Activated CD8-positive, alpha-beta memory T cell treated with anti-CD3 and anti-CD28 coated beads, Interleukin-2, amount 50 U/mL, for 24 hours (primary cell): ENCODE measurements around the gene ARID3A.

ENCODE experiments used
- DNase-seq: peaks from one replicate; pipeline ENCODE4 v3.0.0-alpha.2; 2020; ENCODE audit errors: extremely low read depth

ARID3A gene

DNA sequence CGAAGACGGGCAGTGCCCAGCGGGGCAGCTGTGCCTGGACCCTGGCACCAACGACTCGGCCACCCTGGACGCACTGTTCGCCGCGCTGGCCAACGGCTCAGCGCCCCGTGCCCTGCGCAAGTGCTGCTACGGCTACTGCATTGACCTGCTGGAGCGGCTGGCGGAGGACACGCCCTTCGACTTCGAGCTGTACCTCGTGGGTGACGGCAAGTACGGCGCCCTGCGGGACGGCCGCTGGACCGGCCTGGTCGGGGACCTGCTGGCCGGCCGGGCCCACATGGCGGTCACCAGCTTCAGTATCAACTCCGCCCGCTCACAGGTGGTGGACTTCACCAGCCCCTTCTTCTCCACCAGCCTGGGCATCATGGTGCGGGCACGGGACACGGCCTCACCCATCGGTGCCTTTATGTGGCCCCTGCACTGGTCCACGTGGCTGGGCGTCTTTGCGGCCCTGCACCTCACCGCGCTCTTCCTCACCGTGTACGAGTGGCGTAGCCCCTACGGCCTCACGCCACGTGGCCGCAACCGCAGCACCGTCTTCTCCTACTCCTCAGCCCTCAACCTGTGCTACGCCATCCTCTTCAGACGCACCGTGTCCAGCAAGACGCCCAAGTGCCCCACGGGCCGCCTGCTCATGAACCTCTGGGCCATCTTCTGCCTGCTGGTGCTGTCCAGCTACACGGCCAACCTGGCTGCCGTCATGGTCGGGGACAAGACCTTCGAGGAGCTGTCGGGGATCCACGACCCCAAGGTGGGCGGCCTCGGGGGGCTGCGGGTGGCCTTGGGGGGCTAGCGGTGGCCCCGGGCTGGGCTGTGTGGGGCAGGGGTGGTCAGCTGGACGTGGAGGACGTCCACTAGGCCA is 79.2 kb downstream of the ARID3A start:
- DNase-seq = no peak

DNA sequence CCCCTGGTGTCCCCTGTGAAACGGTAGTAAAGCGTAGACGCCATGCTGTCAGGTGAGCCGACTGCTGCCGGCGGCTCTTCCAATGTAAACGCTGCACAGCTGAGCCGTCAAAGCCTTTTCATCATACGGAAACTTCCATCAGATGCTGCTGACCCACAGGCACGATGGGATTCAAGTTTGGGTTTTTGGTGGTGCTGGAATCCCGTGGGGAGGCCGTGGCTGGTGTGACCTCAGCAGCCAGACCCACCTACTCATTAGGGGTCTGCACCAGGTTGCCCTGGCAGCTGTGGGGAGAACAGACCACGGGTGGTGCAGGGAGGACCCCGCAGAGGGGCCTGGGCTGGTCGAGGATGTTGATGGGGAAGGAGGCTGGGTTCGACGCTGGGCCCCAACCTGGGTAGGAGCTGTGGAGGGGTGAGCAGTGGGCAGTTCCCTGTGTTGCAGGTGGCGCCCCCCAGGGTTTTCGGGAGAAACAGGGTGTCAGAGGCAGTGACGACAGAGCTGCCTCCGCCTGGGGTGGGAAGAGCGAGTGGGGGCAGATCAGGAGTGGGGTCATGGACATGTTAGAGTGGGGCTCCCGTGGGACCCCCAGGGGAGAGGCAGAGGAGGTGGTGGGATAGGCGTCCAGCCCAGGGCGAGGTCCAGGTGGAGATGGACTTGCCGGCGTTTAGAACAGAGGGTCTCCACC is 81.0 kb downstream of the ARID3A start:
- DNase-seq = no peak

DNA sequence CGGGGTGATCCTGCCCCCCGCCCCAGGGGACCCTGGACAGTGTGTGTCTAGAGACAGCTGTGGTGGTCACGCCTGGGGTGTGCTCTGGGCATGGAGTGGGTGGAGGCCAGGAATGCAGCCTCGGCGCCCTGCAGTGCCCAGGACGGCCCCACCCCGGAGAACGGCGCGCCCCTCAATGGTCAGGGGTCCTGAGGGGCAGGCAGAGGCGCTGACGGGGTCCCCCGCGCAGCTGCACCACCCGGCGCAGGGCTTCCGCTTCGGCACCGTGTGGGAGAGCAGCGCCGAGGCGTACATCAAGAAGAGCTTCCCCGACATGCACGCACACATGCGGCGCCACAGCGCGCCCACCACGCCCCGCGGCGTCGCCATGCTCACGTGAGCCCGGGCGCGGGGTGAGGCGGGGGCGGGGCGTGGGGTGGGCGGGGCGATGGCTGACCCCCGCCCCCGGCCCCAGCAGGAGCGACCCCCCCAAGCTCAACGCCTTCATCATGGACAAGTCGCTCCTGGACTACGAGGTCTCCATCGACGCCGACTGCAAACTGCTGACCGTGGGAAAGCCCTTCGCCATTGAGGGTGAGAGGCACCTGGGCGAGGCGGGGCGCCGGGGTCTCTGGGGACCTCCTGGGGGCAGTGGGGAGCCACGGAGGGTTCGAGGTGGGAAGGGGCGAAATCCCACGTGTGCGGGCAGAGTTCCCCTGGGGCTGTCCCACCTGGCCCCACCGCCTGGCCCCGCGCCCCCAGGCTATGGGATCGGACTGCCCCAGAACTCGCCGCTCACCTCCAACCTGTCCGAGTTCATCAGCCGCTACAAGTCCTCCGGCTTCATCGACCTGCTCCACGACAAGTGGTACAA is 81.8 kb downstream of the ARID3A start:
- no peak for DNase-seq

DNA sequence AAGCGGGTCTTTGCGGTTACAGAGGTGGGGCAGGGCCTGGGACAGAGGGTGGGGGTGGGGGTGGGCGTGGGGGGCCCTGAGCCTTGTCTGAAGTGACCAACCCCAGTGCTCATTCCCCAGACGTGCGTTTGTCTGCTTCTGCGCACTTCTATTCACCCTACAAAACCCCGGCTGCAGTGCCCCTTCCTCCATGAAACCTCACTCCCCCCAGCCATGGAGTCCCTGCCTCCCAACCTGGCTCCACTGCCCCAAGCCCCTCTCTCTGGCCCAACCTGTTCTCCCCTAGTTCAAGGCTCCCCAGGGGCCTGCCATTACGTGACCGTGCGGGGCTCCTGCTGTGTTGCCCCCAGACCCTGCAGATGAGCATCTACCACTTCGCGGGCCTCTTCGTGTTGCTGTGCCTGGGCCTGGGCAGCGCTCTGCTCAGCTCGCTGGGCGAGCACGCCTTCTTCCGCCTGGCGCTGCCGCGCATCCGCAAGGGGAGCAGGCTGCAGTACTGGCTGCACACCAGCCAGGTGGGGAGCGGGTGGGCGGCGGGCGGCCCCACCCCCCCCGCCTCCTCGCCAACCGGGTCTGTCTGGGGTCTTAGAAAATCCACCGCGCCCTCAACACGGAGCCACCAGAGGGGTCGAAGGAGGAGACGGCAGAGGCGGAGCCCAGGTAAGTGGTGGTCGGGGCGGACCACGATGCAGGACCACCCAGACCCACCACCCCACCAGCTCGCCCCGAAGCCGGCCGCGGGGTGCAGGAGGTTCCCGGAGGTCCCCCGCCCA is 82.6 kb downstream of the ARID3A start:
- DNase-seq = no peak

DNA sequence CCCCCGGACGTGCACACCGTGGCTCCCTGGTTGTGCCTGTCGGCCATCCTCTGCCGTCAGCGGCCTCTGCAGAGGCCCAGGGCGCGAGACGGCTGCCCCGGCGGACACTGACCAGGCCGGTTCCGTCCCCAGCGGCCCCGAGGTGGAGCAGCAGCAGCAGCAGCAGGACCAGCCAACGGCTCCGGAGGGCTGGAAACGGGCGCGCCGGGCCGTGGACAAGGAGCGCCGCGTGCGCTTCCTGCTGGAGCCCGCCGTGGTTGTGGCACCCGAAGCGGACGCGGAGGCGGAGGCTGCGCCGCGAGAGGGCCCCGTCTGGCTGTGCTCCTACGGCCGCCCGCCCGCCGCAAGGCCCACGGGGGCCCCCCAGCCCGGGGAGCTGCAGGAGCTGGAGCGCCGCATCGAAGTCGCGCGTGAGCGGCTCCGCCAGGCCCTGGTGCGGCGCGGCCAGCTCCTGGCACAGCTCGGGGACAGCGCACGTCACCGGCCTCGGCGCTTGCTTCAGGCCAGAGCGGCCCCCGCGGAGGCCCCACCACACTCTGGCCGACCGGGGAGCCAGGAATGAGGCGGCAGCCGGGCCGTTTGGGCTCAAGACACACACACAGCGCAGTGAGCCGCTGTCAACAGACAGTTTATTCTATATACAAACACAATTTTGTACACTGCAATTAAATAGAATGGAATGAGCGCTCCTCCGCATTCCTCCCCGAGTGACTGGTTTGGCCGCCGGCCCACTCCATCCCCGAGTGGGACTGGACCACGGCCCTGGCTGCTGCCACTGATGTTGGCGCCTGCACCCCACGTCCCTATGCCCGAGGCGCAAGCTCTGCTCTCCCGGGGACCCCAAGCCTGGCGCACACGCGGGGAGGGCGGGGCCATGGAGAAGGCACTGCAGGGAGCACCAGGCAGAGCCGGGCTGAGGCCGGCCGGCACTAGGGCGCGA is 83.5 kb downstream of the ARID3A start:
- no peak for DNase-seq

DNA sequence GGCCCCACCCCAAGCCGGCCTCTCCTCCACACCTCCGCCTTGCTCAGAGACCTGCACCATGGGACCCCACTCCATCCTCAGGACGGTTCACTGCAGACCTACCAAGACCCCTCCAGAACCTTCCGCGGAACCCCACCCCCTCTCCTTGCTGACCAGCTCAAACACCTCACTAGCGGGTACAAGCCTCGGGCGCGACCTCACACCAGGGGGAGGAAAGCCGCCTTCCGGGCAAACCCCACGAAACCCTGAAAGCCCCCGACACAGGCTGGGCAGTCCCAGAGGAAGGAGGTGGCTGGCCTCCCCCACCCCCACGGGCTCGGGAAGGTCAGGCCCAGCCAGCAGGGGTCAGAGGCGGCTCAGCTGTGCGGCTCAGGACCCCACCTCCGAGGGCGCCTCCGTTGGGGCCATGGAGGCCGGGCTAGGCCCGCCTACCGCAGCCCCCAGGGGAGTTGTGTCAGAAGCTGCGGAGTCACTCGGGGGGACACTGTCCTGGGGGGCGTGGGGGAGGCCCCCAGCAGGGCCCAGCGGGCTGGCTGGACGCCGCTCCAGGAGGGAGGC is 84.2 kb downstream of the ARID3A start:
- no peak for DNase-seq

DNA sequence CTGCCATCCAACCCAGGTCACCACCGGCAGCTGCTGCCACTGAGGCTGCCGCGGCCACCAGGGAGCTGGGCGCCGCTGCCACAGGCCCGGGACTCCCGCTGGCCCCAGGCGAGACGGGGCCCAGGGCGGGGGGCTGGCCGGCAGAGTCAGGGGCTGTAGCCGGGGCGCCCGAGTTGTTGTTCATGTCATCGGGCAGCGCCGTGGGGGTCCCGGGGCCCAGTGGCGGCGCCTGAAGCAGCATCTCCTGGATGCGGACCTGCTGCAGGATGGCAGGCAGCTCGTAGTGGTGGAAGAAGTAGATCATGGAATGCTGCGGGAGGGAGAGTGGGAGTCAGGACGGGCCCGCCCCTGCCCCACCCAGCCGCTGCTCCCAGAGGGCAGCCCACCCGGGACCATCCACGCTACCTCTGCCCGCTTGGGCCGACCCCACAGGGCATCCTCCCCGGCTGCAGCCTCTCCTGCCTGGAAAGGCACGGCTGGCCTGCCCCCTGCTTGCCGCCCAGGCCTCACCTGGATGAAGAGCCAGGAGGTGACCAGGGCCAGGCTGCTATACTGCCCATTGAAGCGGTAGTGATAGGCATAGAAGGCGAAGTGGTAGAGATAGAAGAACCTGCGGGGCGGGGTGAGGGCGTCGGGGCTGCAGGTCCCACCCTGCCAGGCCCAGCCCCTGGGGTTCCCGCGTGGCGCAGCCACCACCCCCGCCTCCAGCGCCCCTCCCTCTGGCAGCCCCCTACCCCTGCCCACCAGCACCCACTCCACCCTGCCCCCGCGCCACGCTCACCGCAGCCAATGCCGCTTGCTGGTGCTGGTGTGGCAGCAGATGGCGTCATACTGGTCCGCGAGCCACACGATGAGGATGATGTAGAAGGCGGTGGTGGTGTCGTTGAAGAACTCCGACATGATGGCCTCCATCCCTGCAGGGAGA is 85.0 kb downstream of the ARID3A start:
- DNase-seq = no peak

DNA sequence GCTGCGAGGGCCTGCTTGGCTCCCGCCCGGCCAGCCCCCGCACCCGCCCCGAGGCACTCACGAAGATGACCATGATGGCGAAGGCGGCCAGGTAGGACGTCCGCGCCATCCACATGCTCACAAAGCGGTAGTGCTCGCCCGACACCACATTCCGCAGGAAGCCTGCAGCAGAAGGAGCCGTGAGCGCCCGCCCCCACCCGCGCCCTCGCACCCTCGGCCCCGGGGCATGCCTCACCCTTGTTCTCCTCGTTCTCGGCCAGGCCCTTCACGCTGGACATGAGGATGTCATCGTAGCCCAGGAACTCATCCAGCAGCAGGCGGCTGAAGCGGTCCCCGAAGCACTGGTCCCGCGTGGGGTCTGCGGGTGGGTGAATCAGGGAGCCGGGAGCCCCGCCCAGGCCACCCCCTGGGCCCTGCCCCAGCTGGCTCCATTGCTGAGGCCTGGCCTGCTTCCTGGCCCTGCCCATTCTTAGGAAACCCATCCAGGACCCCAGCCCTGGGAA is 86.0 kb downstream of the ARID3A start:
- no peak for DNase-seq

DNA sequence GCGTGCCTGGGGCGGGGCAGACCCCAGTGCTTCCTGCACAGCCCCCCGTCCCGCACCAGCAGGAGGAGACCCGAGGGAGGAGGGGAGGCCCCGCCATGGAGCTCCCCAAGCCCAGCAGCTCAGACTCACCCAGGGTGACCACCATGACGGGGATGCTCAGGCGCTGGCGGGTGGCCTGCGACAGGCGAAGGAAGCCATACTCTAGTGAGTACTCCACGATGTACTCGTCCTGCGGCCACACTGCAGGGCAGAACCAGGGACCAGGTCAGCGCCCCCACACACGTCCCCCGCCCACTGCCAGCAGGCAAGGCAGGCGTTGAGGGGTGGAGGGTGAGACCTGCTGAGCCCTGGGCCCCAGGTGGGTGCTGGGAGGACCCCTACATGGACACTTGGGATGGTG is 86.5 kb downstream of the ARID3A start:
- no peak for DNase-seq

DNA sequence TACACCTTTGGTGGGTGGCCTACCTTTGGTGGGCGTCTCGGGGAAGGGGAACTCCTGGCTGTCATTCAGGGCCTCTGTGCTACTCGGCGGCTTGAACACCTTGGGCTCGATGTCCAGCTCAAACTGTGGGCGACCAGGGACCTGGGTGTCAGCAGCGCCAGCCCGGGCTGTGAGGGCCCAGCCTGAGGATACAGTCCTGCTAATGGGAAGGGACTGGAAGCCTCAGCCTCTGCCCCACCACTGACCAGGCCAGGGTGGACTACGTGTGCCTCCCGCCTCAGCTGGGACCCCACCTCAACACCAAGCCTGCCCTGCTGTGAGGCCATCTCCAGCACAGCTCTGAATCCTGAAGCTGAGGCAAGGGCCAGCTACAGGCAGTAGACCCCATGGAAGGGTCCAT is 87.4 kb downstream of the ARID3A start:
- DNase-seq = no peak

DNA sequence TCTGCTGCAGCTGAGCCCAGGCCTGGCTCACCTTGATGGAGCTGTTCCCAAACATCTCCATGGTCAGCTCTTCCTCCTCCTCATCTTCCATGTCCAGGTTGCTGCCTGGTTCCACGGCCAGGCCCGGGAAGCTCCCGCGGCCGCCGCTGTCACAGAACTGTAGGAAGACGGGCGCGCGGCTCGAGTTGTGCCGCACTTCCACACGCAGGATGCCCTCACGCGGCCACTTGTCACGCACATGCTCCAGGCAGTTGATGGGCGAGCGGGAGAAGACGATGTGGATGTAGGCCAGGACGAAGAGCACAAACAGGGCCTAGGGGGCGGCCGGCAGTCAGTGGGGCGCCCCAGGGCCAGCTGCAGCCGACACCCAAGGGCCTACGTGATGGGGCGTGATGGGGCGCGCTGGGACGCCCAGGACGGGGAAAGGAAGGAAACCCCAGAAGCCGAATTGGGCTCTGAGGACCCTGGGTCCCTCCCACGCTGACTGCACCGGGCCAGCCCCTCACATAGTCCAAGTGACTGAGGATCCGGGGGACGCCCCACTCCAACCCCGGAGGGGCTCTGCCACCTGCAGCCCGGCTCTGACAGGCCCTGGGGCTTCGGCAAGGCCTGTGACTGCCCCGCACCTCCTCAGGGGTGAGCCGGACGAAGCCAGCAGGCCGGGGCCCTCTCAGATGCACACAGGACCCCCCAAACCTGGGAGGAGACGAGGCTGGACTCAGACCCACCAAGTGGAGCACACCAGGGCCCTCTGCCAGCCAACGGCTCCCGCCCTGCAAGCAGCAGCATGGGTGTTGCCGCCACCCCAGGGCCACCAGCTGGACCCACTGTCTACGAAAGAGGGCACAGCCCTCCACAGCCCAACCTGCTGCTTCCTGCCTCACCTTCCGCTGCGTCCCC is 88.6 kb downstream of the ARID3A start:
- no peak for DNase-seq

DNA sequence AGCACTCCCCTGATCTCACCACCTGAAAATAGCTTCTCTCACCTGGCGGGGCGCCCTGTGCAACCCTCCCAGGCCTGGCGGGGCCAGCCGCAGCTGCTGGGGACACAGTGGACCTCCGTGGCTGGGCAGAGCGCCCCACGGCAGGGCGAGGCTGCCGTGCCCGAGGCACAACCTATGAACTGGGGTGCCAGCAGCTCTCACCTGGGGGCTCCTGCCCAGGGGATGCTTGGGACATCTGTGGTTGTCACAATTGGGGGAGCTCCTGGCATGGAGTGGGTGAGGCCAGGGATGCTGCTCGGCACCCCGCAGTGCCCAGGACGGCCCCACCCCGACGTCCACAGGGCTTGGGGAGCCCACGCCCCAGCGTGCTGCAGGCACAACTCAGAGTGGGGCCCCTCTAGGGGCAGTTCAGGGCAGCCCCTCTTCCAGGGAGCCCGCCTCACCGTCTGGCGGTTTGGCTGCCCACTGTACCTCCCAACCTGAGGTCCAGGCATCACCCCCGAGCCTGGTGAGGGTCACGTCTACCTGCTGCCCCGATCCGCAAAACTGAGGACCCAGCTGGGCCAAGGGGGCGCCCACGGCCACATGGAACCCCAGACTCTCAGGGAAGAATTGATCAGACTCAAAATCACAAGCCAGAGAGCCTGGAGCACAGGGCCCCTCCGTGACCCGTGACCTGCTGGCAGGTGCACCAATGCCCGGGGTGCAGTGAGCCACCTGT is 89.4 kb downstream of the ARID3A start:
- no peak for DNase-seq

DNA sequence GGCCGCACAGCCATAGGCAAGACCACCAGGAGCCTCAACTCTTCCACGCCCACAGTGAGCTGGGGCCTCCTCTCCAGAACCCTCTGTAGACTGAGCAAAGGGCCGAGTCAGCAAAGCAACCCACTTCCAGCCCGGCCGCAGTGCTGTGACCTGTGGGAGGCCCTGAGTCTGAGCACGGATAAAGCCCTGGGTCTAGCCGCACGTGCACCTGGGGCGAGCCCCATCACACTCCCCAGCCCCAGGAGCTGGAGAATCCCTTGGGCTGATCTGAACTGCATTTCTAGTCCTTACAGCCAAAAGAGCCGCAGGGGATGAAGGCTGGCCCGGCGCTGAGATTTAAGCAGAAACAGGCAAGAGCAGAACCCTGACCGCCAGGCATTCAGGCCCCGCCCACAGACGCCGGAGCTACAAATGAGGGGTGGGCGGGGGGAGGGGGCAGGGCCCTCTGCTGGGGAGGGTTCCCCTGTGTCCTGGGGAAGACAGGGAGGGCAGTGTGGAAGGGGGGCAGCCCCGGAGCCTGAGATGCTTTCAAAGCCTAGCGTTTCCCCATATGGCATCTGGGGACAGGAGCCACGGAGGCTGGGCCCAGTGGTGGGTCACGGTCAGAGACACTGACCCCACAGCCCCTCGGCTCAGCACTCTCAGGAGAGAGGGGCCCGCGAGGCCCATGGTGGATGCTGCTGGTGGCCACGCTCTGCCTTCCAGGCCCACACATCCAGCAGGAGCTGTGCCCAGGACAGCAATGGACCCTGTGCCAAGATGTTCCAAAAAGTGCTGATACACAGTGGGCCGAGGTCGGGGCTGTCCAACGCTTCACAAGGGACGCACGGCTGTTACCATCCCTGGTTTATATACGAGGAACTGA is 90.2 kb downstream of the ARID3A start:
- DNase-seq = no peak

DNA sequence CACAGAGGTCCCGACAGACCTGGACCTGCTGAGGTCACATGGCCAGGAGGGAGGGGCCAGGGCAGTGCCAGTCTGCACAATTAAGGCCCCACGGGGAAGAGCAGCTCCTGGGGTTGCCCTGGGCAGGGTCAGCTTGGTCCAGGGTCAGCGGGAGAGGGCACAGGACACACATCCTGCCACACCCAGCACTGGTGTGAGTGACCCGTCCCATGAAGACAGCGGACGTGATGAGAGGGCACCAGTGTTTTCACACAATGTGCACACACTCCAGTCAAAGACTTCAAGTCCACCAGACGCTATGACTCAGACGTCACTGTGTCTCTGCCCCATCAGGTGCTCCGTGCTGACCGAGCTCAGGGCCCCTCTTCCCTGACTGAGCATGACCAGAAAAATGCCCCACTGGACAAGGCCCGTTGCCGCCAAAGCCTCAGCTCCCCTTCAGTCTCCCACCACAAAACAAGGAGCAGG is 90.8 kb downstream of the ARID3A start:
- DNase-seq = no peak

DNA sequence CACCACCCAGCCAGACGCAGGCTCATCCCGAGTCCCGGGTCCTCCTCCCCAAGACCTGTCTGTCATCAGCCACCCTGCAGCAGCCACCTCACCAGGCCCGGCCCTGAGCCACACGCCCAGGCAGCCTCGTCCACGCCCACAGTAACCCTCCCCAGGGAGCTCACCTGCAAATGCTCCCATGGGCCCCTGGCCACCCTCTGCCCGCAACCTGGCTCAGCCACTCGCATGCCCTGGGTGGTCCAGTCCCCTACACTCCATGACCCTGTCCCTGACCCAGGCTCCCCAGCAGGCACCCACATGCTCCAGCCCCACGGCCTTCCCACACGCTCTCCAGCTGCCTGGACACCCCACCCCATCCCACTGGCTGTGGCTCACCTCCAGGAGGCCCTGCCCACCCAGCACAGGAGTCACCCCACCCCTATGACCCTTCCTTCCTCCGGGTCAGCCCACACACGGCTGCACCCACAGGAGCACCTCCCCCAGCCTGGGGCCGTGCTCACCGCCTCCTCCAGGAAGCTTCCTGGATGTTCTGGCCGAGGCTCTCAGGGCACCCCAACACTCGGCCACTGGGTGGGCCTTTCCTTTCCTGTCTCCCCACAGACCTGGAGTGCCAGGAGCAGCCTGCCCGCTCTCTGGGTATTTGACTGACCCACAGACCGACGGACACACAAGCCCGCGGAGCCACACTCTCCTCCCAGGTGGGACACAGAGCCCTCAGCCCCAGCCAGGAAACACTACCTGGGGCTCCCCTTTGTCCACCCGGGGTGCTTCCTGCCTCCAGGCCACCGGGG is 91.5 kb downstream of the ARID3A start:
- DNase-seq = no peak
